CD4-positive, CD25-positive, alpha-beta regulatory T cell (primary cell): ENCODE measurements around the gene NUP58. TPM values are rescaled to one million over a fixed set of nuclear protein-coding genes. Genes with fewer than 3 reads are reported as not detected.
A peak's percentile ranks its signal among the peaks of the same experiment; 100 is the strongest.

ENCODE experiments used
- ATAC-seq, 2 donors: fragments of 150-1000 bp; cut with Tn5 transposase; one replicate each; pipeline ENCODE4 v1.10.0; 2021; ENCODE audit warnings: low read depth in 2 of 2, moderate number of reproducible peaks in 2 of 2, moderate library complexity in 1 of 2
- DNase-seq, 3 donors: peaks; one replicate each; pipeline versions ENCODE4 v3.0.0 to v3.0.0-alpha.2; 2012 to 2022; ENCODE audit warnings: mixed read lengths in 1 of 3
- H3K27ac ChIP-seq: one replicate; pipeline ENCODE4 v1.7.0; 2013; ENCODE audit warnings: mild to moderate bottlenecking, low read length; ENCODE audit not compliant: insufficient read depth, poor library complexity, severe bottlenecking
- H3K27me3 ChIP-seq: one replicate; pipeline ENCODE4 v1.7.0; 2013; ENCODE audit warnings: low read length; ENCODE audit not compliant: control insufficient read depth, insufficient read depth
- H3K36me3 ChIP-seq: one replicate; pipeline ENCODE4 v1.7.0; 2013; ENCODE audit warnings: mild to moderate bottlenecking, low read length, moderate library complexity; ENCODE audit not compliant: control insufficient read depth, insufficient read depth
- H3K4me1 ChIP-seq: 2 replicates; pipeline ENCODE4 v1.7.0; 2013; ENCODE audit warnings: mild to moderate bottlenecking, low read length; ENCODE audit not compliant: insufficient read depth, control insufficient read depth, poor library complexity, severe bottlenecking
- H3K4me3 ChIP-seq: one replicate; pipeline ENCODE4 v1.7.0; 2013; ENCODE audit warnings: low read depth, mild to moderate bottlenecking, low read length, moderate library complexity
- H3K9me3 ChIP-seq, 2 experiments: 1 replicate in 1 of 2; 2 replicates in 1 of 2; pipeline ENCODE4 v1.7.0; 2013; ENCODE audit warnings: low read length in 2 of 2, mild to moderate bottlenecking in 1 of 2, moderate library complexity in 1 of 2; ENCODE audit not compliant: control insufficient read depth in 2 of 2
- H3K27ac Mint-ChIP-seq, 3 donors: one replicate each; pipeline ENCODE4 v1.8.0; 2020 to 2022; ENCODE audit warnings: mild to moderate bottlenecking in 3 of 3, mixed read lengths in 3 of 3, moderate library complexity in 2 of 3
- H3K27me3 Mint-ChIP-seq: one replicate; pipeline ENCODE4 v1.8.0; 2022; ENCODE audit warnings: mild to moderate bottlenecking, mixed read lengths
- H3K36me3 Mint-ChIP-seq: one replicate; pipeline ENCODE4 v1.8.0; 2020; ENCODE audit warnings: mixed read lengths
- H3K4me1 Mint-ChIP-seq, 4 donors: one replicate each; pipeline ENCODE4 v1.8.0; 2020 to 2022; ENCODE audit warnings: mixed read lengths in 4 of 4, mild to moderate bottlenecking in 1 of 4
- H3K4me3 Mint-ChIP-seq, 4 donors: one replicate each; pipeline ENCODE4 v1.8.0; 2020 to 2022; ENCODE audit warnings: mild to moderate bottlenecking in 4 of 4, mixed read lengths in 4 of 4, moderate library complexity in 3 of 4
- H3K9me3 Mint-ChIP-seq, 7 donors: one replicate each; pipeline ENCODE4 v1.8.0; 2020 to 2022; ENCODE audit warnings: mixed read lengths in 7 of 7, mild to moderate bottlenecking in 3 of 7, moderate library complexity in 2 of 7
- polyA plus RNA-seq, 4 donors: library from polyadenylated mRNA; unstranded; fragments of 300-500 nt; fragmentation: Illumina TruSeq; gene quantifications; one replicate each; pipeline ENCODE4 v1.2.3, GENCODE V29; 2021
- total RNA-seq: library from RNA; stranded (reverse); gene quantifications from one replicate; pipeline ENCODE4 v1.2.3, GENCODE V29; 2022

NUP58 gene
- total and polyA plus RNA-seq, 5 donors from 2014 or later, result 17.9 to 77.3 (median 18.8) TPM

DNA sequence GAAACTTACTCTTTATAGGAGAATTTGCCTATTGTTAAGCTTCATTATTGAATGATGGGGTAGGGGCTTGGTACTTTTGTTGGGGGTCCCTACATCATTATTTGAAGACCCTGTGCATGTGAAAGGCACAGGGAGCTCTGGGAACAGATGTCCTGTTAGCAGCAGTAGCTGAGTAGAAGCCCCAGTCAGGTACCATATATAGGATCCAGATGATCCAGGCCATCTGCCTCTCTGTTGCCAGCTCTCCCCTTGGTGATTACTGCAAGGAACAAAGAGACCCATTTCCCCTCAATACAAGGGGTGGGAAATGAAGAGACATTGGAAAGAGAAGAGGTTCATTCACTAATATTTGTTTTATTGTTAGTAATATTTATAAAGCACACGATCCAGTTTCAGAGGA, 9.7 kb upstream of the NUP58 start:
- peaks cover 20% of the 10 kb centered on the region for H3K27me3 ChIP-seq
- Mint-ChIP-seq H3K36me3 (no peaks in the 10 kb centered on the region), H3K9me3 (no peaks in the 10 kb centered on the region), H3K27ac (no peak overlapping the region), H3K4me3 (peak overlapping the region in 1 of 4 donors; percentile 27), H3K4me1 (peaks cover 6 to 14% (median 10%) of the 10 kb centered on the region in 4 donors), H3K27me3 (peaks cover 52% of the 10 kb centered on the region)
- H3K36me3 ChIP-seq, result no peaks in the 10 kb centered on the region
- ATAC-seq (no peak), DNase-seq (no peak)
- no peaks in the 10 kb centered on the region for H3K9me3 ChIP-seq
- no peak overlapping the region for H3K4me3 ChIP-seq
- no peak overlapping the region for H3K27ac ChIP-seq
- H3K4me1 ChIP-seq, result peaks cover 8% of the 10 kb centered on the region

- no peak overlapping the region for H3K27ac ChIP-seq
- H3K4me1 Mint-ChIP-seq, result peaks cover 5 to 11% (median 8%) of the 10 kb centered on the region in 4 donors
- peaks cover 6% of the 10 kb centered on the region for H3K4me1 ChIP-seq
- peaks cover 56% of the 10 kb centered on the region for H3K27me3 Mint-ChIP-seq
- no peaks in the 10 kb centered on the region for H3K36me3 ChIP-seq
- ATAC-seq, result no peak
- peak in 1 of 3 donors; percentile 51 for DNase-seq
- H3K9me3 ChIP-seq, result no peaks in the 10 kb centered on the region
- no peaks in the 10 kb centered on the region for H3K9me3 Mint-ChIP-seq
- no peak overlapping the region for H3K4me3 ChIP-seq
- no peaks in the 10 kb centered on the region for H3K36me3 Mint-ChIP-seq
- no peak overlapping the region for H3K27ac Mint-ChIP-seq
- H3K27me3 ChIP-seq, result peaks cover 23% of the 10 kb centered on the region
- H3K4me3 Mint-ChIP-seq, result no peak overlapping the region
These were observed 9.1 kb upstream of the NUP58 start for GRCh38 chr13:25292301-25292700.

GRCh38 chr13:25295228-25295627, 6.2 kb upstream of the NUP58 start:
- no peaks in the 10 kb centered on the region for H3K36me3 Mint-ChIP-seq

DNA sequence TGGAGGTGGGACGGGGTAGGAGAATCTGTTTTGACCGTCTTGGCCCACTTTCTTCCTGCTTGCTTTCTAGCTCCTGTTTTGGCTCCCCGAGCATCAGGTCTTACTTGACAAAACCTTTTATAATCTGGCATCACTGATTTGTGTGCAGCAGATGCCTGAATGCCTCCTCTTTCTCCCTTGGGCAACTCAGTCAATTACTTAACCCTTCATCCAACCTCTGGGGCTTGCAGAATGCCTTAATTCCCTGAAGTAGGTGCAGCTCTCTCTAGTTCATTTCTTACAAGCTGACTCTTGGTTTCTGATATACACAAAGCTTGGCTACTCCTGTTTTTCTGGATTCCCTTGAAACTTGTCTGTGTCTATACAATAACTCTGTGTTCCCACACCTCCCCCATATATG, 5.7 kb upstream of the NUP58 start:
- Histone ChIP-seq H3K9me3 (no peaks in the 10 kb centered on the region), H3K4me1 (peaks cover under 1% of the 10 kb centered on the region), H3K36me3 (no peaks in the 10 kb centered on the region), H3K27ac (no peak overlapping the region), H3K4me3 (no peak overlapping the region), H3K27me3 (peaks cover 24% of the 10 kb centered on the region)
- no peaks in the 10 kb centered on the region for H3K36me3 Mint-ChIP-seq
- DNase-seq (no peak), ATAC-seq (no peak)
- H3K27me3 Mint-ChIP-seq, result peaks cover 52% of the 10 kb centered on the region
- peaks cover 0 to 9% (median 6%) of the 10 kb centered on the region in 4 donors for H3K4me1 Mint-ChIP-seq
- H3K9me3 Mint-ChIP-seq, result no peaks in the 10 kb centered on the region
- H3K27ac Mint-ChIP-seq, result peak overlapping the region in 1 of 3 donors; percentile 44
- H3K4me3 Mint-ChIP-seq, result no peak overlapping the region

More at GRCh38 chr13:25295228-25295627, 6.2 kb upstream of the NUP58 start:
- Histone ChIP-seq H3K36me3 (no peaks in the 10 kb centered on the region), H3K4me3 (no peak overlapping the region), H3K9me3 (no peaks in the 10 kb centered on the region), H3K27me3 (peaks cover 24% of the 10 kb centered on the region), H3K27ac (no peak overlapping the region), H3K4me1 (no peaks in the 10 kb centered on the region)
- DNase-seq, result no peak
- Mint-ChIP-seq H3K4me3 (peak overlapping the region in 1 of 4 donors; percentile 12), H3K9me3 (no peaks in the 10 kb centered on the region), H3K27me3 (peaks cover 53% of the 10 kb centered on the region), H3K27ac (no peak overlapping the region), H3K4me1 (peaks cover 0 to 6% (median 5%) of the 10 kb centered on the region in 4 donors)
- no peak for ATAC-seq

DNA sequence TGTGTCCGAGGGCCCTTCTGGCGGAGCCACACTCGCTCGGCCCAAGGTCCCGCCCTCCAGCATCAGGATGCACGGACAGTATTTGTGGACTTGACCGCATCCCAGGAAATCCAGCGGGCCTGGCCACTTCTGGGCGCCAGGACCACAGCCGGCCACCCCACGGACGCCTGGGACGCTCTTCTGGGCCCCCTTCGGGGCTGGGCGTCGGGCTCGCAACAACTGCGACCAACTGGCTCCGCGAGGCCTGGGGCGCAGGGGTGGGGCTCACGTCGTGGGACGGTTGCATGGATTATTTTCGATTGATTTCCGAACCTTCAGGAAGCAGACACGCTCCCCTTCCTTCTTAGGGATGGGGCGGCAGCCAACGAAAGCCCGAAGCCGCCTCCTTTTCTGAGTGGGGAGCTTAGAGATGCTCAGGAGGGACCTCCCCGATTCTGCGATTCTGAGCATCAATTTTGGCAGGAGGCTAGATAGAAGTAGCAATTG, 521 bp upstream of the NUP58 start:
- DNase-seq (peak in 1 of 3 donors; percentile 6), ATAC-seq (peak; percentile 1 to 8)
- H3K27me3 ChIP-seq, result peaks cover 18% of the 10 kb centered on the region
- peaks cover 20% of the 10 kb centered on the region for H3K4me1 ChIP-seq
- peak overlapping the region; percentile 98 for H3K27ac ChIP-seq
- Mint-ChIP-seq H3K36me3 (peaks cover 10% of the 10 kb centered on the region), H3K27me3 (peaks cover 28% of the 10 kb centered on the region), H3K27ac (peak overlapping the region; percentile 91 to 95 (median 94)), H3K9me3 (peaks cover 0 to 2% (median 0%) of the 10 kb centered on the region in 7 donors), H3K4me1 (peaks cover 28 to 45% (median 31%) of the 10 kb centered on the region in 4 donors), H3K4me3 (peak overlapping the region; percentile 92 to 95 (median 93))
- peaks cover 8% of the 10 kb centered on the region for H3K36me3 ChIP-seq
- H3K9me3 ChIP-seq, result no peaks in the 10 kb centered on the region
- H3K4me3 ChIP-seq, result peak overlapping the region; percentile 97

DNA sequence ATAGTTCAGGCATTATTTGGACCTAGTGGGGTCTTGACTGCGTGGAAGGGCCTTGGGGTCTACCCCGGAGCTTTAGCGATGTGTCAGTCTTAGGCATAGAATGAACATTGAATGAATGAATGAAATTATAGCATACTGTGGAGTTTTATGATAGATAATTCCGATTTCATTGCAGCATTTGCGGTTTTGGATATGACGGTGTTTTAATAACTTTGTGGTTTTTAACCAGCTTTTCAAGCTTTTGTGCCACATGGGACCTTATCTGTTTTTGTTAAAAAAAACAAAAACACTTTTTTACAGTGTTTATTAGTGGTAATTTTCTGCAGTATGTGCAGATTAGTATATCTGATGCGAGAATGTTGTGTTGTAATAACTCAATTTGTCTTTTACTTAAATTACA, 696 bp downstream of the NUP58 start:
- peaks cover 9% of the 10 kb centered on the region for H3K36me3 ChIP-seq
- H3K27ac ChIP-seq, result peak overlapping the region; percentile 98
- Mint-ChIP-seq H3K36me3 (peaks cover 10% of the 10 kb centered on the region), H3K4me3 (peak overlapping the region; percentile 92 to 95 (median 93)), H3K9me3 (peaks cover 0 to 2% (median 0%) of the 10 kb centered on the region in 7 donors), H3K27ac (peak overlapping the region; percentile 91 to 95 (median 94)), H3K4me1 (peaks cover 32 to 52% (median 36%) of the 10 kb centered on the region in 4 donors), H3K27me3 (peaks cover 18% of the 10 kb centered on the region)
- no peaks in the 10 kb centered on the region for H3K9me3 ChIP-seq
- peak overlapping the region; percentile 97 for H3K4me3 ChIP-seq
- DNase-seq (peak in 1 of 3 donors; percentile 24), ATAC-seq (no peak)
- peaks cover 20% of the 10 kb centered on the region for H3K4me1 ChIP-seq
- H3K27me3 ChIP-seq, result peaks cover 8% of the 10 kb centered on the region

DNA sequence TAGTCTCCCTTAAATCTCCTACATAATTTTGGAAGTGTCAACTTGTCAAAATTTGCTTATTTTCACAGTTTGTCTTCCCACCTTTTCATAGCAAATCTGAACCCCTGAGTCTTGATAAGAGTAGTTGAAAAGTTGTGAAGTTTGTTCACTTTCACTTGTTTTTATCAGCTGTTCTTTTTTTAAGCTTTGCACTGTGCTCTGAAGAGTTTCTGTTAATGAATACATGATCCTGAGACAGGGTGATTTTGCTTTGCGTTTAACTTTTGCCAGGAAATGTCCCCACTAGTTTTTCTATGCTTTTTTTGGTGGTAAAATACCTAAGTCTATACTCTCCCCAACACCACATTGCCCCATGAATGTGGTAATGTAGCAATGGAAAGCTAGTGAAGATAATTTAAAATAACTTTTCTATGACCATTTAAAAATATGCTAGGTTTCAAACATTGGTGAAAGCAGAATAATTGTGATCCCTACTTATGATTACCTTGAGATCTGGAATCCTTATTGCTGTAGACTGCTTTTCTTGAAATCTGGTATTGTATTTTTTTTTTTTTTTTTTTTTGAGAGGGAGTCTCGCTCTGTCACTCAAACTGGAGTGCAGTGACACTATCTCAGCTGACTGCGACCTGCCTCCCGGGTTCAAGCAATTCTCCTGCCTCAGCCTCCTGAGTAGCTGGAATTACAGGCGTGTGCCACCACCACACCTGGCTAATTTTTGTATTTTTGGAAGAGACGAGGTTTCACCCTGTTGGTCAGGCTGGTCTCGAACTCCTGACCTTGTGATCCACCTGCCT, 5.4 kb downstream of the NUP58 start:
- H3K4me3 ChIP-seq, result no peak overlapping the region
- H3K27me3 ChIP-seq, result no peaks in the 10 kb centered on the region
- DNase-seq (no peak), ATAC-seq (no peak)
- Mint-ChIP-seq H3K27ac (peak overlapping the region in 1 of 3 donors; percentile 84), H3K4me3 (peak overlapping the region in 1 of 4 donors; percentile 5), H3K36me3 (peaks cover 28% of the 10 kb centered on the region), H3K27me3 (no peaks in the 10 kb centered on the region), H3K4me1 (peaks cover 28 to 55% (median 42%) of the 10 kb centered on the region in 4 donors), H3K9me3 (peaks cover 0 to 2% (median 0%) of the 10 kb centered on the region in 7 donors)
- no peaks in the 10 kb centered on the region for H3K9me3 ChIP-seq
- H3K27ac ChIP-seq, result no peak overlapping the region
- peaks cover 13% of the 10 kb centered on the region for H3K4me1 ChIP-seq
- peaks cover 45% of the 10 kb centered on the region for H3K36me3 ChIP-seq
